Lower lobe of right lung (tissue), 2 donors: ENCODE measurements around the gene TPRN. TPM values are rescaled to one million over a fixed set of nuclear protein-coding genes. Genes with fewer than 3 reads are reported as not detected.

Experiments
- ATAC-seq, 2 donors: fragments of 200-7000 bp; cut with Tn5 transposase; one replicate each; pipeline ENCODE4 v1.9.1; 2020 to 2022; ENCODE audit warnings: mild to moderate bottlenecking in 2 of 2, moderate library complexity in 2 of 2
- DNase-seq: peaks from one replicate; pipeline ENCODE4 v3.0.0-alpha.2; 2020
- H3K27ac ChIP-seq: fragments of 200-600 bp; one replicate; pipeline ENCODE4 v1.8.0; 2022
- H3K27me3 ChIP-seq: fragments of 200-600 bp; one replicate; pipeline ENCODE4 v1.8.0; 2022; ENCODE audit warnings: low read depth
- H3K36me3 ChIP-seq: fragments of 200-600 bp; one replicate; pipeline ENCODE4 v1.8.0; 2022; ENCODE audit warnings: mild to moderate bottlenecking
- H3K4me1 ChIP-seq: fragments of 200-600 bp; one replicate; pipeline ENCODE4 v1.8.0; 2022
- H3K4me3 ChIP-seq: fragments of 200-600 bp; one replicate; pipeline ENCODE4 v1.8.0; 2022; ENCODE audit warnings: mild to moderate bottlenecking
- H3K9me3 ChIP-seq: fragments of 200-600 bp; one replicate; pipeline ENCODE4 v1.8.0; 2022
- intact Hi-C: fragments of 100-400 bp; cut with DNase I; formaldehyde crosslinking; loops from one replicate; pipeline ENCODE4 v1.11.0; 2022
- total RNA-seq: library from RNA; stranded (reverse); fragmentation: NEBNext Ultra II Directional; extraction: Animal tissue kit (Norgen Biotek cat#: 25700); gene quantifications from one replicate; pipeline ENCODE4 v1.2.1, GENCODE V29; 2021
- TF ChIP-seq, protein P1 (sequence below): fragments of 200-600 bp; IDR thresholded peaks from one replicate; pipeline ENCODE4 v1.8.0; 2022; ENCODE audit warnings: antibody characterized with exemption, mild to moderate bottlenecking
- donor health status: DM: no; HTN: yes; CAD: no; lungs with severe emphysema.

The TPRN gene
- total RNA-seq, 1 donor from 2014 or later, result 17.8 TPM

DNA sequence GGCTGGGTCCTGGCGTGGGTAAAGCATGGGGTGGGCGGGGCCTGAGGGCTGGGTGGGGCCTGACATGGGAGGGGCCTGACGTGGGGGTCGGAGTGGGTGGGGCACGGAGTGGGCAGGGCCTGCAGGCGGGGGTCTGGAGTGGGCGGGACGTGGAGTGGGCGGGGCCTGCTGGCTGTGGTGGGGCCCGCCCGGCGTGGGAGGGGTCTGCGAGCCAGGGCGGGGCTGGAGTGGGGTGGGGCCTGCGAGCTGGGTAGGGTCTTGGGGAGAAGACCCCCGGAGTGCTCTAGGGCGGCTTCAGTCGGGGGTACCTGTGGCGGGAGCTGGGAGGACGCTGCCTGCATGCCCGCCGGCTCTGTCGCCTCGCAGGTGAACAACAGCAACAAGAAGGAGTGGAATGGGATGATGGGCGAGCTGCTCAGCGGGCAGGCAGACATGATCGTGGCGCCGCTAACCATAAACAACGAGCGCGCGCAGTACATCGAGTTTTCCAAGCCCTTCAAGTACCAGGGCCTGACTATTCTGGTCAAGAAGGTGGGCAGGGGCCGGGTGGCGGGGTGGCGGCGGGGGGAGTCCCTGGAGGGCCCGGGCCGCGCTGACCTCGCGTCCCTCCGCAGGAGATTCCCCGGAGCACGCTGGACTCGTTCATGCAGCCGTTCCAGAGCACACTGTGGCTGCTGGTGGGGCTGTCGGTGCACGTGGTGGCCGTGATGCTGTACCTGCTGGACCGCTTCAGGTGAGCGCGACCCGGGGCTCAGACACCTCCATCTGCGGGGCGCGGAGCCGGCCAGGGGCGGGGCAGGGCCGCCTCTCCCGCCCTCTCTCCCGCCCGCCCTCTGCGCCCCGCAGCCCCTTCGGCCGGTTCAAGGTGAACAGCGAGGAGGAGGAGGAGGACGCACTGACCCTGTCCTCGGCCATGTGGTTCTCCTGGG, 38.7 kb downstream of the TPRN start:
- TF ChIP-seq, protein P1, sequence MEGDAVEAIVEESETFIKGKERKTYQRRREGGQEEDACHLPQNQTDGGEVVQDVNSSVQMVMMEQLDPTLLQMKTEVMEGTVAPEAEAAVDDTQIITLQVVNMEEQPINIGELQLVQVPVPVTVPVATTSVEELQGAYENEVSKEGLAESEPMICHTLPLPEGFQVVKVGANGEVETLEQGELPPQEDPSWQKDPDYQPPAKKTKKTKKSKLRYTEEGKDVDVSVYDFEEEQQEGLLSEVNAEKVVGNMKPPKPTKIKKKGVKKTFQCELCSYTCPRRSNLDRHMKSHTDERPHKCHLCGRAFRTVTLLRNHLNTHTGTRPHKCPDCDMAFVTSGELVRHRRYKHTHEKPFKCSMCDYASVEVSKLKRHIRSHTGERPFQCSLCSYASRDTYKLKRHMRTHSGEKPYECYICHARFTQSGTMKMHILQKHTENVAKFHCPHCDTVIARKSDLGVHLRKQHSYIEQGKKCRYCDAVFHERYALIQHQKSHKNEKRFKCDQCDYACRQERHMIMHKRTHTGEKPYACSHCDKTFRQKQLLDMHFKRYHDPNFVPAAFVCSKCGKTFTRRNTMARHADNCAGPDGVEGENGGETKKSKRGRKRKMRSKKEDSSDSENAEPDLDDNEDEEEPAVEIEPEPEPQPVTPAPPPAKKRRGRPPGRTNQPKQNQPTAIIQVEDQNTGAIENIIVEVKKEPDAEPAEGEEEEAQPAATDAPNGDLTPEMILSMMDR, result no peak
- Histone ChIP-seq H3K27me3 (peaks cover 98% of the 10 kb centered on the region), H3K4me1 (peaks cover 20% of the 10 kb centered on the region), H3K27ac (no peak overlapping the region), H3K4me3 (no peak overlapping the region), H3K9me3 (no peaks in the 10 kb centered on the region), H3K36me3 (no peaks in the 10 kb centered on the region)
- no peak for DNase-seq
- intact Hi-C loops, result no loop called here
- ATAC-seq, result peak in 1 of 2 donors; percentile 2

DNA sequence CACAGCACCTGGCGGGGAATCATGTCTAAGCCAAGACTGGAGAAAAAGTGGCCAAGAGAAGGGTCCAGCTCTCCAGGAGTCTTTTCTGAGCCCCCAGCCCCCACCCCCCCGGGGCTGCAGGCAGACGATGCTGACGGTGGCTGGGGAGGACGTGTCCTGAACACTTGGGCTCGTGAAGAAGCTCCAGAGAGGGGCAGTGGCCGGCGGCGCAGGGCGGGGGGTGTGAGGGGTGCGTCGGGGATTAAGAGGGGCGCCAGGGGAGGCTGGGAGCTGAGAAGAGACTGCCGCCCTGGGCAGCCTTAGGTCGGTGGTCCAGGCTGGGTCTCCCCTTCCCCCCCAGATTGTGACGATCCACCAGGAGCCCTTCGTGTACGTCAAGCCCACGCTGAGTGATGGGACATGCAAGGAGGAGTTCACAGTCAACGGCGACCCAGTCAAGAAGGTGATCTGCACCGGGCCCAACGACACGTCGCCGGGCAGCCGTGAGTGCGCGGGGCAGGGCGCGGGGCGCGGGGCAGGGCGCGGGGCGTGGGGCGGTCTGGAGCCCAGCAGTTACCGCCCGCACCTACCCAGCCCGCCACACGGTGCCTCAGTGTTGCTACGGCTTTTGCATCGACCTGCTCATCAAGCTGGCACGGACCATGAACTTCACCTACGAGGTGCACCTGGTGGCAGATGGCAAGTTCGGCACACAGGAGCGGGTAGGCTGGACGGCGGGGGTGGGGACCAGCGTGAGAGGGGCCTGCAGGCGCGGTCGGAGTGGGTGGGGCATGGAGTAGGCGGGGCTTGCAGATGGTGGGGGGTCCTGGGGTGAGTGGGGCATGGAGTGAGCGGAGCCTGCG, 39.6 kb downstream of the TPRN start:
- H3K27ac ChIP-seq, result no peak overlapping the region
- TF ChIP-seq, protein P1, result no peak
- intact Hi-C loops, result no loop called here
- H3K36me3 ChIP-seq, result no peaks in the 10 kb centered on the region
- H3K27me3 ChIP-seq, result peaks cover 98% of the 10 kb centered on the region
- H3K9me3 ChIP-seq, result no peaks in the 10 kb centered on the region
- ATAC-seq (no peak), DNase-seq (no peak)
- H3K4me3 ChIP-seq, result no peak overlapping the region
- peaks cover 24% of the 10 kb centered on the region for H3K4me1 ChIP-seq

DNA sequence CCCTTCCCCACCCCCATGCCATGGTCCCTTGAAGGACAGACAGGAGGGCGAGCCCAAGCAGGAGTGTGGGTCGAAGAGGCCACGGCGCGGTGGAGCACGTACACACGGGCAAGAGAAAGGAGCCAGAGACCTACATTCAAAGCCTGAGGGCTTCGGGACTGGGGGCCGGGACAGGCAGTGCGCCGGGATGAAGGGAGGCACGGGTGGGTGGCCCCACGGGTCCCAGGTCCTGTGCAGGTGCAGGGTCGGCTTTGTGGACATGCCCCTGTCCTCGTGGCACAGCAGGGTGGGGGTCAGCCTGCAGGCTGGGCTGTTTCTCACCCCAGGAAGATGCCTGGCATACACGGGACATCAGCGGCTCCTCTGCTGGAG, 40.5 kb downstream of the TPRN start:
- H3K36me3 ChIP-seq, result no peaks in the 10 kb centered on the region
- DNase-seq (no peak), ATAC-seq (no peak)
- peaks cover 24% of the 10 kb centered on the region for H3K4me1 ChIP-seq
- TF ChIP-seq, protein P1, result no peak
- H3K27me3 ChIP-seq, result peaks cover 96% of the 10 kb centered on the region
- intact Hi-C loops, result no loop called here
- no peaks in the 10 kb centered on the region for H3K9me3 ChIP-seq
- no peak overlapping the region for H3K4me3 ChIP-seq
- no peak overlapping the region for H3K27ac ChIP-seq

DNA sequence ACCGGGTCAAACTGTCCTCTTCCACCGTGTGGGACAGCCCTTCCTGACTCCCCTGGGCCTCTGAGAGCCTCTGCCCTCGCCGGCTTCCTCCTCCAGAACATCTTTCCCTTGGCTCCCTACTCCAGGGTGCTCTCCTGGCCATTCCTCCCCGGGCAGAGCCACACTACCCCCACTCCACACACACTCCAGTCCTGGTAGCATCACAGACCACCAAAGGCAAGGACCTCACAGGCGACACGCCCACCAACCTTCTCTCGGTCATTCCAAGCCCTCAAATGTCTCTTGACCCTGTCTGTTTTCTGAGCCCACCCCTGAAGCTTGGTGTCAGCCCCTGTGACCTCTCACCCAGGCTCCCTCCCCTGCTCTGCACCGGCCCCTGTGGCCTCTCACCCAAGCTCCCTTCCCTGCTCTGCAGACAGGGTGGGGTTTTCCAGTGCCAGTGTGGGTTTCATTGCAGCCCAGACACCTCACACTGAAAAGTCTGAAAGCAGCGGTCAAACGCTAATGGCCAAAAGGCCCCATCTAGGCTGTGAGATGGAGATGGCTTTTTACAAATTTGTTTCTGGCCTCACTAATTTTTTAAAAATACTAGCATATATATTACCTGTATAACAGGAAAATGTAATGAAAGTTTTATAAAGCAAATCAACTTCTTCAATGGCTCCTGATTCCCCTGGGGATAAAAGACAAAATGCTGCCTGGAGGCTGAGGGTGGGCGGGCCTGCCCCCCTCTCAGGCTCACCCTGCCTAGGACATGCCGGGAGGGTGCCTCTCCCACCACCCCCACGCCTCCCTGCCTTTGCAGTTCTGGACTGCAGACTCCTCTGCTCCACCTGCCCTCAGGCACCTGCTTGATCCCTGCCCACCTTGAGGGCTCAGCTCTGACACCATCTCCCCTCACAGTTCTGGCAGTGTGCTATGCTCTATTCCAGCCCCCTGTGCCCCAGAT, 41.2 kb downstream of the TPRN start:
- Histone ChIP-seq H3K4me1 (peaks cover 24% of the 10 kb centered on the region), H3K27ac (no peak overlapping the region), H3K4me3 (no peak overlapping the region), H3K27me3 (peaks cover 90% of the 10 kb centered on the region), H3K9me3 (no peaks in the 10 kb centered on the region), H3K36me3 (no peaks in the 10 kb centered on the region)
- TF ChIP-seq, protein P1, result no peak
- DNase-seq (no peak), ATAC-seq (no peak)
- intact Hi-C loops, result no loop called here

DNA sequence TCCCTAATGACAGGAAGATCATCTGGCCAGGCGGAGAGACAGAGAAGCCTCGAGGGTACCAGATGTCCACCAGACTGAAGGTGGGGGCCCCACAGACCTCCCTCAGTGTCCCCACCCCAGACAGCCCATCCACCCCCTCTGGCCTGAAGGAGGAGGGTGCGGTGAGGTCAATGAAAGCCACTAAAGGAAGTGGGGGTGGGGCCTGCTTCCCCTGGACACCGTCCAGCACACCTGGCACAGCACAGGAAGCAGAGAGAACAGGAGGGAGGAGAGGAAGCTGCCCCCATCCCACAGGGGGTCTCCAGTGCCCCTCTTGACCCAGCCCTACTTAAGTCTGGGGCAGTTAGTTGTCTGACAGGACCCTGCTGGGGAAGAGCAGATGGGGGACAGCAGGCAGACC, 41.9 kb downstream of the TPRN start:
- TF ChIP-seq, protein P1, result no peak
- Histone ChIP-seq H3K36me3 (no peaks in the 10 kb centered on the region), H3K4me1 (peaks cover 24% of the 10 kb centered on the region), H3K27ac (no peak overlapping the region), H3K4me3 (no peak overlapping the region), H3K9me3 (no peaks in the 10 kb centered on the region), H3K27me3 (peaks cover 82% of the 10 kb centered on the region)
- intact Hi-C loops, result no loop called here
- no peak for DNase-seq
- ATAC-seq, result no peak
